HG03280 (cell line): ENCODE measurements around the gene PKD1L1.

ENCODE experiments used
- ATAC-seq: cut with Tn5 transposase; IDR thresholded peaks from one replicate; pipeline ENCODE4 v1.9.1; 2021; ENCODE audit warnings: mild to moderate bottlenecking, moderate library complexity; ENCODE audit not compliant: unreplicated experiment

PKD1L1 gene

DNA sequence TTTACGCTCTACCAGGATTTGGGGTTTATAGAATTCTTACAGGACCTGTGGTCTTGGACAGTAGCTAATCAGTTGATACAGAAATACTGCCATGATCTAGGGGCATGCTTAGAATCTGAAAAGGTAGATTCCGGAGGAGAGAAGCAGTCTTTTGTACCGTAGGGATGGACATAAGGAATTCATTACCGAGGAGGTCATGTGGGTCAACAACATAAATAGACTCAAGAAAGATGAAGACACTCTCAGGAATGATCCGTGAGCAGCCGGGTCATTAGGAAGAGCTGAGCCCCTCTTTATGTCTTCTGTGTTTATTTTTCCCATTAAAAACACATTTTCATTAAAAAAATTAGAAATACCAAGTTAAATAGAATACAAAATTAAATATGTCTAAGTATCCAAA, 206.3 kb downstream of the PKD1L1 start:
- ATAC-seq = no peak

DNA sequence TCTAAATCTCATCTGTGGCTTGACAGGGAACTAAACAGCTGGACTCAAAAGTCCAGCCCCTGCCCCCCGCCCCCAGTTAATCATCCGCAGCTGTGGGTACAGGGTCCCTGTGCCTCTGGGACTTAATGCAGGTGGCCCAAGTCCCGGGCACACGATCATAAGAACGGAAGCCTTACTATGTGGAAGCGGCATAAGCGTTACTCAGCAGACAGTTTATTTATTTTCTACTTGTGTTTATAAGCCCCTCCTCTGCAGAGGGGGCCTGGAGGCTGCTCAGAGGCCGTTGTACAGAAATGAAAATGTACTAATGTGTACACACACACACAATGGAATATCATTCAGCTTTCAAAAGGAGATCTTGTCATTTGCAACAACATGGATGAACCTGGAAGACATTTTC, 208.4 kb downstream of the PKD1L1 start:
- no peak for ATAC-seq

DNA sequence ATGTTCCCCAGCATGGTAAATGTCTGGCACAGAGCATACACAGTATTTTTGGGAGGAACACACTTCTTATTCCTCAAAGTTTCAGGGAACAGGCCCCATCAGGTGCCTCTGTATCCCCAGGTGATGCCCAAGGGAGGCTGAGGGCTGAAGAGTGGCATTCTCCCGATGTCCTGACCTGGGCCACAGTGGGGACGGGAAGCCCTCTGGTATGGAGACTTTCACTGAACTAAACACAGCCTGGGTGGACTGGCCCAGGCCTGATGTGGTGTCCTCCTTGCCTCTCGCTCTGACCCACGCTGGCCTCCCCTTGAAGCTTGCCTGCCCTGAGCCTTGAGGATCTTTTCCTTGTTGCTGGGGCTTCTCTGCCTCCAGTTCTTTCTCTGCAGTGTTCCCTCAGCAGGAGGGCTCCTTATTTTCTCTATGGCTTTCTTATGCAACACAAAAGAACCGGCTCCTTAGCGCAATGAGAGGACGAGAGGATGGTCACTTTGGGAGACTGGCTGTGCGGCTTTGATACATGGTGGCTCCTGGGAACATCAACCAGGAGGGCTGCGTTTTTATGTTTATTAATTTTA, 208.9 kb downstream of the PKD1L1 start:
- no peak for ATAC-seq

DNA sequence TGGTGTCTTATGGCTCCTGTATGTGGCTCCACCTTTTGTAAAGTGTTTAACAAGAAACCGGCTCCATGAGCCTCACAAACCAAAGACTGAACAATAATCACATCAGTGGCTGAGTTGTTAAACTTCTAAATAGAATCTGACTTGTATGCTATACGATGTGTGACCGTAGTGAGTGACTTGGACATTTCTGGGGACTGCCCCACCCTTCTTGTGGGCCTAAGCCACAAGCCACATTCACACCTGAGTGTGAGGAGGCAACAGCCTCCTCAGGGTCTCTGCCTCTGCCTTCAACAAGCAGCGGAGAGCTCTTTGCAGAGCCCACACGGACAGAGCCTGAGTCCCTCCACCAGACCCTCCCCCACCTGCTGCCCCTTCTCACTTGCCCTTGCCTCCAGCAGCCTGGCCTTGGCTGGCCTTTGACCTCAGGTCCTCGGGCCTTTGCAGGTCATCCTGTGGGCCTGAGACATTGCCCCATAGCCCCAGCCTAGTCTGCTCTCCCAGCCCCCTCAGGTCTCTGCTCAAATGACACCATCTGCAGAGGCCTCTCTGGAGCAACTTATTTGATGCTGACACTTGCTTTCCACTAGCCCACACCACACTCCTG, 209.6 kb downstream of the PKD1L1 start:
- ATAC-seq = no peak

DNA sequence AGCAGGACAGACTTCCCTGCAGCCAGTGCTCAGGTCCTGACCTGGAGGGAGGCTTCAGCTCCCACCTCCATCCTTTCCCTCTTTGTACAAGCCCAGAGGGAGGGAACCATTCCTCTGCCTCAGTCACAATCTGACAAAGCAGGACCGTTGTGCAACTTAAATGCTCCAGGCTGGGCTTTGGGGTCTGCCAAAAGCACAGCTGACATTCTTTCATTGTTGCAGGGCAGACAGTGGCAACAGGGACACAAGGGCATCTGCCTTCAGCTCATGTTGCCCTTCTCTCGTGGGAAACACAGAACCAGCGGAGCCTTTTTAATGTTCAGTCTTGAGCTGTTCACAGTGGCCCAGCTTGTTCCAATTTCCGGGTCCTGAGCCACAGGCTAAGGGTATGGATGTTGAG, 210.7 kb downstream of the PKD1L1 start:
- no peak for ATAC-seq

DNA sequence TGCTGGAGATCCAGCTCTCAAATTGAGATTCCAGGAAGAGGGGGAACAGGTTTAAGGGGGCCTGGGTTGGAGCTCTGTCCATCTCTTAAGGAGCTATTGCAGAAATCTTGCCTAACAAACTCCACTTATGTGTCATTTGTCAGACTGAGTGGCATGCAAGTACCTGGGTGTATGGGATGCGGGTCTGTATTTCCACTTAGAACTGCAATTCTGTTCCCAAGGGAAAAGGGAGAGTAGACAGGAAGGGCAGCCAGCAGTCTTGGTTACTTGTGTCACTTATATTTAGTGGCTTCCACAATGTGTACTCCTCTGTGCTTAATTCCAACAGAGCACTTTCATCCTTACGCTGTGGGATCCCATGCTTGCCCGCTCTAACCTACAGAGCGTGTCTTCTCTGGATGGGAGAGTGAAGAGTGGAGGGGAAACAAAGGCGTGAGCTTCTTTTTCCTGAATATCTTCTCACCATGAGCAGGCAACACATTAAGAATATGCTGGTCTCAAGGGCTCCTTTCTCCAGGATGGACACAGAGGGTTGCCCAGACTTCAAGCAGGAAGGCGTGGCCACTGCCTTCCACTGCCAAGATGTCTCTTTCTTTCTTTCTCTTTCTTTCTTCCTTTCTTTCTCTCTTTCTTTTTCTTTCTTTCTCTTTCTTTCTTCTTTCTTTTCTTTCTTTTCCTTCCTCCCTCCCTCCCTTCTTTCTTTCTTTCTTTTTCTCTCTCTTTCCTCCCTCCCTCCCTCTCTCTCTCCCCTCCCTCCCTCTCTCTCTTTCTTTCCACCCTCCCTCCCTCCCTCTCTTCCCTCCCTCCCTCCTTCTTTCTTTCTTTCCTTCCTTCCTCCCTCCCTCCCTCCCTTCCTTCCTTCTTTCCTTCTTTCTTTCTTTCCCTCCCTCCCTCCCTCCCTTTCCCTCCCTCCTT, 212.6 kb downstream of the PKD1L1 start:
- no peak for ATAC-seq

DNA sequence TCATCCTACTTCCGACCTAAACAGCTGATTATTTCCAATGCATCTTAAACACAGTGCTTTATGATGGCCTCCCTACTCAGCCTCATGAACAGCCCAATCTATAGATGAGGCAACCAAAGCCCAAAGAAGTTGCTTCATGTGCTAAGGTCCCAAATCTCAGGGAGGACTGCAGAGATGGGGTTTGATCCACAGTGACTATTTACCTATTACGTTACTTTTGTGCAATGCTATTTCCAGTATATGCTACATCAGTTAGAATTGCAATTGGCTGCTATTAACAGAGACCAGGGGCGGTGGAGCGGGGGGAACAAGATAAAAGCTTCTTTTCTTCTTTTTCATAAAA, 213.3 kb downstream of the PKD1L1 start:
- no peak for ATAC-seq

DNA sequence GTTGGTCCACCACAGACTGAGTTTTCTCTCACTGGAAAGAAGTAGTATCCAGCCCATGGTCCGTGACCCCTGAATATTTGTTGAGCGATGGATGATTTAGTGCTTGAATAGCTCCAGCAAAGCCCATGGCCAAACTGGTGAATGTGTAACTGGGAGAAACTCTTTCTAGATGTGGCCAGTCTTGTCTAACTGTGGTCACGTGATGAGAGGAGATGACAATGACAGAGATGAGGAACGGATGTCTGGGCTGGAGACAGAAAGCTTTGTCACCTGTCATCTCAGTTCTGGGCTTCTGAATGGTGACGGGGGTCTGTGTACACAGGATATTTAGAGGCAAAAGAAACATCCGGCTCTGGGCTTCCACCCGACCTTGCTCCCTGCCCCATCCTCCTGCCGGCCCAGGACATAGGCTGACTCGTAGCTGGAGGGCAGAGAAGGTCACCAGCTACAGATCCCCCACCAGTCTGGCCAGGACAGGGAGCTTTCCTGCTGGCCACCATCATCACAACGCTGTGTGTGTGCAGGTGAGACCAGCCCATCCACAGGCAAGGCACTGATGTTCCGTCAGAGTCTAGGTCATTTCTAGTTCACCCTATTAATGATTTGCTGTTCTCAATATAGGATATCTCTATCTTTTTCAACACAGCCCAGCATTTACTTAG, 213.8 kb downstream of the PKD1L1 start:
- no peak for ATAC-seq

DNA sequence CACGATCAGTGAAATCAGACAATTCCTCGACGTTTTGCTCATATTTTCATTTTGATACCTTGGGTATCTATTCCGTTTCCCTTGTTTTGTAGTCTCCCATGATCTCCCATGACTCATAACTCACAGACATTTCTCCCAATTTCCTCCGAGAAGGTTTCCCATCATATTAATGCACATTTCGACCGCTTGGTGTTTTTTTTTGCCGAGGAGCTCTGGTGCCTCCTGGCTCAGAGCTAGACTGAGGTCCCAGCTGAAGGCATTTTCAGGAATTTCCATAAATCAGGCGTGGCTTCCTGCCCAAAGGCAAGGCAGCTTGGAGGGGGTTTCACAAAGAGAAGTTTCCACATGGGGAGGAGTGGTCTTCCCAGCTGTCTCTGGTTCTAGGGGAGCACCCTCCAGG, 218.1 kb downstream of the PKD1L1 start:
- no peak for ATAC-seq

DNA sequence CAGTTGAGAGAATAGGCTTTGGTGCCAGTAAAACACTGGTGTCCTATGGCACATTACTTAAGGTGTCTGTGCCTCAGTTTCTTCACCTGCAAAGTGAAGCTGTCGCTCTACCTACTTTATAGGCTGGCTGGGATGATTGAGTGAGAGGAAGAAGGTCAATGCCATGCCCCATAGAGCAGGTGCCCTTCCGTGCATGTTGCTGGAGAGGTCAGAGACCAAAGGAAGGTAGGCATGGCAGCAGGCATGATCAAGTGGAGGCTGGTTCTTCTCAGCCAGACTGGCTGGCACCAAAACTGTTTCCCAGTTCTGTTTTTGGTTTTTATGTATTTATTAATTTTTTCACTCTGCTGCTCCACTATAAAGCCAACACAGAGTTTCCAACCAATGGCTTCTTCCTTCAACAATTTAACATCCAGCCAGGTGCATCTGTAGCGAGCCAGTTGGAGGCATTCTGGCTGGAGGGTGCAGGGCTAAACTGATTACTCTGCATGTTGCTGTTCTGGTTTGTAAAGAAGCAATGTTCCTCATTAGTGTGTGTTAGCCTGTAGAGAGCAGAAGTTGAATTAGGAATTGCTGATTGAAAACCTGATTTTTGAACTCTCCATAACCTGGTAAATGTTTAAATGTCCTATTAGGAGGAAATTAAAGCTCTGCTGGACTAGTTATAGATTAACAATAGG, 222.1 kb downstream of the PKD1L1 start:
- ATAC-seq = no peak

DNA sequence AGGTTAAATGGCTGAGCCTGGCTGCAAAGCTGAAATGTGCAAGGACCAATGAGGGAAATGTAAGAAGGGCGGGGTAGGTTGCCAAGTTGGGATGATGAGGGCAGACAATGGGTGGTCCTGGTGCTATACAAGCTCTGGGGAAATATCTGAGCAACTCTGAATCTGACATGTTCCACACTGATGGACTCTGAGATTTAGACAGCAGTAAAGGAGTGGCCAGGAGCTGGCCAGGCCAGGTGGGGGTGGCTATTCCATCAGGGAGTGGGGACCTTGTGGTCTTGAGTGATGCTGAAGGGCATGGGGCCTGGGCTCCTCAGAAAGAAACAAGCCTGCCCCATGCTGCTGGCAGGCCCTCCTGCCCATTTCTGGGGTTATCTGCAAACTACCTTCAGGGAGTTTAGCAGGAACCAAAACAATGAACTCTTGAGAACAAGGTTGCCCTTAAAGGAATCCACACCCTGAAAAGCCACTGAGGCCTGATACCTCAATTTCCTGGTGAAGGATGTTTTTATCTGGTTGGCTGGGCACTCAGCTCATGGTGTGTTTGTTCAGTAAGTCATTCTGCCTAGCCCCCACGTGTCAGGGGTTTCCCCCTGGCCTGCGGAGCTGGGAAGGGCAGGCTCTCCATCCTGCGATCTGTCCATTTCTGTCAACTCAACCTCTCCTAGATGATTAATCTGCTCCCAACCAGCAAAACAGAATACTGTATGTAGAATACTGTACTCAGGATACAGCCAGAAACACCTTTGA, 223.1 kb downstream of the PKD1L1 start:
- no peak for ATAC-seq
